DND-41 (cell line): Measurements from ENCODE around the gene NECTIN1.

Experiments used
- ATAC-seq: fragments of 200-7000 bp; cut with Tn5 transposase; 3 replicates; pipeline ENCODE4 v1.9.1; 2021; ENCODE audit warnings: low read depth; ENCODE audit not compliant: insufficient read depth
- DNase-seq: peaks from one replicate; pipeline ENCODE4 v3.0.0-alpha.2; 2020
- H2AFZ ChIP-seq: 2 replicates; pipeline ENCODE4 v1.6.0; 2012; ENCODE audit warnings: low read depth, low read length
- H3K27ac ChIP-seq: 2 replicates; pipeline ENCODE4 v1.5.1; 2012; ENCODE audit warnings: low read length, inconsistent platforms
- H3K27me3 ChIP-seq: fragments of 200-600 bp; sonication (generic); 2 replicates; pipeline ENCODE4 v1.6.0; 2012; ENCODE audit warnings: low read length, mild to moderate bottlenecking, inconsistent platforms; ENCODE audit not compliant: insufficient read depth, poor library complexity
- H3K36me3 ChIP-seq: 2 replicates; pipeline ENCODE4 v1.5.1; 2012; ENCODE audit warnings: low read length, inconsistent platforms; ENCODE audit not compliant: insufficient read depth
- H3K4me1 ChIP-seq: 2 replicates; pipeline ENCODE4 v1.5.1; 2012; ENCODE audit warnings: mild to moderate bottlenecking, low read length; ENCODE audit not compliant: insufficient read depth
- H3K4me2 ChIP-seq: 2 replicates; pipeline ENCODE4 v1.6.0; 2012; ENCODE audit warnings: mild to moderate bottlenecking, moderate library complexity, low read length, inconsistent platforms; ENCODE audit not compliant: insufficient read depth
- H3K4me3 ChIP-seq, 2 experiments: fragments of 200-600 bp in 1 of 2; shearing (Covaris generic) in 1 of 2; 2 replicates each; pipeline ENCODE4 v1.5.1; 2012 to 2016; ENCODE audit warnings: inconsistent platforms in 2 of 2, low read length in 2 of 2, mild to moderate bottlenecking in 2 of 2, low read depth in 1 of 2, moderate library complexity in 1 of 2
- H3K79me2 ChIP-seq: 2 replicates; pipeline ENCODE4 v1.6.0; 2012; ENCODE audit warnings: low read length, inconsistent platforms; ENCODE audit not compliant: insufficient read depth
- H3K9ac ChIP-seq: 2 replicates; pipeline ENCODE4 v1.6.0; 2012; ENCODE audit warnings: low read depth, mild to moderate bottlenecking, inconsistent platforms, low read length, moderate library complexity
- H3K9me3 ChIP-seq: 2 replicates; pipeline ENCODE4 v1.5.1; 2012; ENCODE audit warnings: low read length, moderate library complexity, mild to moderate bottlenecking, inconsistent platforms; ENCODE audit not compliant: insufficient read depth, severe bottlenecking
- H4K20me1 ChIP-seq: 2 replicates; pipeline ENCODE4 v1.6.0; 2012; ENCODE audit warnings: low read length; ENCODE audit not compliant: insufficient read depth
- EZH2 ChIP-seq: IDR thresholded peaks from 3 replicates; pipeline ENCODE4 v1.6.1; 2012; ENCODE audit warnings: borderline replicate concordance, low read depth, mild to moderate bottlenecking, moderate library complexity, low read length, inconsistent platforms; ENCODE audit not compliant: severe bottlenecking
- TF ChIP-seq, protein P1 (sequence below): IDR thresholded peaks from 2 replicates; pipeline ENCODE4 v1.5.1; 2012; ENCODE audit warnings: borderline replicate concordance, low read length, moderate library complexity, mild to moderate bottlenecking; ENCODE audit not compliant: poor library complexity, severe bottlenecking; ENCODE audit errors: extremely low read depth

Gene NECTIN1

DNA sequence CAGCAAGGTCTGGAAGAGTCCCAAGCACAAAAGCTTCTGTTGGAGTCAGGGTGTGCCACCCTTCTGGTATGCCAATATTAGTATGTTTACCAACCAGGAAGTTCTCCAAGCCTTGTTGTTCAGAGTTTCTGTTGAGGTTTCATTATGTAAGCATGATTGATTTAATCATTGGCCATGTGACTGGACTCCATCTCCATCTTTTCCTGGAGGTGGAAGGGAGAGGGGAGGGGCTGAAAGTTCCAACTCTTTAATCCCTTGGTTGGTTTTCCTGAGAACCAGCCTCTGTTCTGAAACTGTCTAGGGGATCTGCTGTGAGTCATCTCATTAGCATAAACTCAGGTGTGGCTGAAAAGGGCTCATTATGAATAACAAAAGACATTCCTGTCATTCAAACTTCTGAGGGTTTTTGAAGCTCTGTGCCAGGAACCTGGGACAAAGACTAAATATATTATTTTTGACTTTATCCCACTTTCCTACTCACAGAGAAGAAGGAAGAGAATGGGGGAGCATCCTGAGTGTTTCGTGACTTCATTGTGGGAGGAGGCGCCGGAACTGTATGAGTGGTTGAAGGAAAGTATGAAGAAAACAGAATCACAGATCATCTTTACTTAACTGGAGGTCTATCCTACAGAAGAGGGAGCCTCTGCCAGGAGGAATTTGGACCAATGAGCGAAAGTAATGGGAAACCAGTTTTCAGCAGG lies 138.2 kb downstream of the NECTIN1 start:
- no peak overlapping the region for H3K4me2 ChIP-seq
- no peak overlapping the region for H3K4me3 ChIP-seq
- H3K4me1 ChIP-seq: no peaks in the 10 kb centered on the region
- no peaks in the 10 kb centered on the region for H3K27me3 ChIP-seq
- H2AFZ ChIP-seq: no peak overlapping the region
- DNase-seq (no peak), ATAC-seq (no peak)
- no peak overlapping the region for H3K27ac ChIP-seq
- no peaks in the 10 kb centered on the region for H3K79me2 ChIP-seq
- H4K20me1 ChIP-seq: no peaks in the 10 kb centered on the region
- TF ChIP-seq, protein P1, sequence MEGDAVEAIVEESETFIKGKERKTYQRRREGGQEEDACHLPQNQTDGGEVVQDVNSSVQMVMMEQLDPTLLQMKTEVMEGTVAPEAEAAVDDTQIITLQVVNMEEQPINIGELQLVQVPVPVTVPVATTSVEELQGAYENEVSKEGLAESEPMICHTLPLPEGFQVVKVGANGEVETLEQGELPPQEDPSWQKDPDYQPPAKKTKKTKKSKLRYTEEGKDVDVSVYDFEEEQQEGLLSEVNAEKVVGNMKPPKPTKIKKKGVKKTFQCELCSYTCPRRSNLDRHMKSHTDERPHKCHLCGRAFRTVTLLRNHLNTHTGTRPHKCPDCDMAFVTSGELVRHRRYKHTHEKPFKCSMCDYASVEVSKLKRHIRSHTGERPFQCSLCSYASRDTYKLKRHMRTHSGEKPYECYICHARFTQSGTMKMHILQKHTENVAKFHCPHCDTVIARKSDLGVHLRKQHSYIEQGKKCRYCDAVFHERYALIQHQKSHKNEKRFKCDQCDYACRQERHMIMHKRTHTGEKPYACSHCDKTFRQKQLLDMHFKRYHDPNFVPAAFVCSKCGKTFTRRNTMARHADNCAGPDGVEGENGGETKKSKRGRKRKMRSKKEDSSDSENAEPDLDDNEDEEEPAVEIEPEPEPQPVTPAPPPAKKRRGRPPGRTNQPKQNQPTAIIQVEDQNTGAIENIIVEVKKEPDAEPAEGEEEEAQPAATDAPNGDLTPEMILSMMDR: no peak
- no peak for TF ChIP-seq EZH2
- no peak overlapping the region for H3K9ac ChIP-seq
- no peaks in the 10 kb centered on the region for H3K9me3 ChIP-seq
- H3K36me3 ChIP-seq: no peaks in the 10 kb centered on the region

DNA sequence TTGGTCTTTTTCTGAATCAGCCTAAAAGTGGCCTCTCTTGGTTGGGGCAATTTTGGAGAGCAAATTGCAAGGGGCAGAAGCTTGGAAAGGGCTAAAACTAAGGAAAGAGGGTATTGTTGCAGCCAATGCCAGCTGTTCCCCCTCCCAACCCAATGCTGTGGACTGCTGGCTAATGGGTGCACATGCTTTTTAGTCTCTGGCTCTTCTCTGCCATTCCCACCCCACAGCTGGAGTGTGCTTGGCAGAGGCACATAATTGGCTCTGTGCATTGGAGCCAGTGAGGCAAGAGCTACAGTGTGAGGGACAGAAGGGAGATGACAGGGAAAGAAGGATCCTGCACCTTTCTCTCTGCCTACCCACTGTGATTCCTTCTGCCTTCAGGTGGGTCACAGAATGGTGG lies 140.0 kb downstream of the NECTIN1 start:
- ATAC-seq (no peak), DNase-seq (no peak)
- no peaks in the 10 kb centered on the region for H4K20me1 ChIP-seq
- H2AFZ ChIP-seq: no peak overlapping the region
- no peak overlapping the region for H3K9ac ChIP-seq
- TF ChIP-seq, protein P1: no peak
- TF ChIP-seq EZH2: no peak
- H3K4me1 ChIP-seq: no peaks in the 10 kb centered on the region
- no peaks in the 10 kb centered on the region for H3K79me2 ChIP-seq
- H3K4me3 ChIP-seq: no peak overlapping the region
- no peaks in the 10 kb centered on the region for H3K27me3 ChIP-seq
- no peaks in the 10 kb centered on the region for H3K36me3 ChIP-seq
- no peak overlapping the region for H3K4me2 ChIP-seq
- H3K9me3 ChIP-seq: no peaks in the 10 kb centered on the region
- H3K27ac ChIP-seq: no peak overlapping the region
